HFF-Myc (cell line): ENCODE measurements around the gene RCAN2.
"Not testable (repeated sequence)": the region's sequence is repeated elsewhere in the genome, so short reads cannot be mapped to it uniquely, and the experiment has no call there.

Source experiments
- DNase-seq: peaks from one replicate; pipeline ENCODE4 v3.0.0-alpha.2; 2011; ENCODE audit warnings: low read depth; ENCODE audit errors: extremely low read depth
- H3K4me3 ChIP-seq: replicated peaks from 2 replicates; pipeline ENCODE4 v1.5.1; 2011; ENCODE audit warnings: low read depth, mild to moderate bottlenecking, control low read depth, low read length
- TF ChIP-seq, protein P1 (sequence below): IDR thresholded peaks from 2 replicates; pipeline ENCODE4 v1.5.1; 2012; ENCODE audit warnings: mild to moderate bottlenecking, low read depth, low read length, control low read depth; ENCODE audit errors: missing control alignments

RCAN2 gene

DNA sequence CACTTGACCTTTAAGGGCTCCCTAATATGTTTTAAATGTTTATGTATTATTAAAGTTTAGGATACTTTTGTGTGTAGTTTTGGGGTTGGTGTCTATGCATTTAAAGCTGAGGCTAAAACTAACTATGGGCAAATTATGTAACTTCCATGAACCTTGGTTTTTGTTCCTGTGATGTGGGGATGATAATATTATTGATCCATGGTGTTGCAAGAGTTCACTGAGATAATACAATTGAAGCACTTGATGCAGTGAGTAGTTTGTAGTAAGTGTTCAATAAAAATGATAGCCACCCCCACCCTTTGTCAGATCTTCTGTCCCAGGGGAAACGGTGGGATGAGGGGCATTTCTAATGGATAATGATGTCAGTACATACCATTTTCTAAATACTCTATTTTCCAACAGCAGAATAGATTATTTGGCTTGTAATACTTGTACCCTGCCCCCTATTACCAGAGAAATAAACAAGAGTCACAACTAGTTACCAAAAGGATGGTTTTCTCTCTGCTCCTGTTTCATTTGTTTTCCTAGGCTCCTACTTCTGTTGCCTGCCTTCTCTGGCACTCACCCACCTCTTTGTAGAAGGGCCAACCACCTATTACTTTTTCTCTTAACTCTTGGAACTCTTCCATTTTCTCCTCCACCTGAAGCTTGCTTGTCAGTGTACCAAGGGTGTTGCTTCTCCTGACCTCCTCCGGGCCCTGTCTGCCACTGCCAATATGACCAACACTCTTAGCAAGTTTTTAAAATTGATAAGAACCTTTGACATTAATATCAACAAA lies 97.9 kb downstream of the RCAN2 start:
- TF ChIP-seq, protein P1, sequence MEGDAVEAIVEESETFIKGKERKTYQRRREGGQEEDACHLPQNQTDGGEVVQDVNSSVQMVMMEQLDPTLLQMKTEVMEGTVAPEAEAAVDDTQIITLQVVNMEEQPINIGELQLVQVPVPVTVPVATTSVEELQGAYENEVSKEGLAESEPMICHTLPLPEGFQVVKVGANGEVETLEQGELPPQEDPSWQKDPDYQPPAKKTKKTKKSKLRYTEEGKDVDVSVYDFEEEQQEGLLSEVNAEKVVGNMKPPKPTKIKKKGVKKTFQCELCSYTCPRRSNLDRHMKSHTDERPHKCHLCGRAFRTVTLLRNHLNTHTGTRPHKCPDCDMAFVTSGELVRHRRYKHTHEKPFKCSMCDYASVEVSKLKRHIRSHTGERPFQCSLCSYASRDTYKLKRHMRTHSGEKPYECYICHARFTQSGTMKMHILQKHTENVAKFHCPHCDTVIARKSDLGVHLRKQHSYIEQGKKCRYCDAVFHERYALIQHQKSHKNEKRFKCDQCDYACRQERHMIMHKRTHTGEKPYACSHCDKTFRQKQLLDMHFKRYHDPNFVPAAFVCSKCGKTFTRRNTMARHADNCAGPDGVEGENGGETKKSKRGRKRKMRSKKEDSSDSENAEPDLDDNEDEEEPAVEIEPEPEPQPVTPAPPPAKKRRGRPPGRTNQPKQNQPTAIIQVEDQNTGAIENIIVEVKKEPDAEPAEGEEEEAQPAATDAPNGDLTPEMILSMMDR, result no peak
- no peak for DNase-seq
- no peak overlapping the region for H3K4me3 ChIP-seq

DNA sequence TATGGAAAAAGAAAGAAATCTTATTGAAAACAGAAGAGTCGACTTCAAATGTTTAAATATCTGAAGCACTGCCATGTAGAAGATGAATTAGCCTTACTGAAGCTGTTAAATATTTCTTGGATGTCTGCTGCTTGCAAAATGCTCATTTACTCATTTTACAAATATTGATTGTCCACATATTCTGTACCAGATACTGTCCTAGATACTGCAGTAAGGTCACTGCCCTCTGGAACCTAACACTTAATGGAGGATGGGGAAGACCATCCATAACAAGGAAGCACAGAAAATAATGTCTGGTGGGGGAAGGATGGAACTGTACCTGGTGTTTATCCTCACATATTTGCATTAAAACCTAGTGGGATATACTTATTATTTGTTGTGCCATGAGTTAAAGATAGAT lies 99.0 kb downstream of the RCAN2 start:
- no peak overlapping the region for H3K4me3 ChIP-seq
- TF ChIP-seq, protein P1, result no peak
- no peak for DNase-seq

DNA sequence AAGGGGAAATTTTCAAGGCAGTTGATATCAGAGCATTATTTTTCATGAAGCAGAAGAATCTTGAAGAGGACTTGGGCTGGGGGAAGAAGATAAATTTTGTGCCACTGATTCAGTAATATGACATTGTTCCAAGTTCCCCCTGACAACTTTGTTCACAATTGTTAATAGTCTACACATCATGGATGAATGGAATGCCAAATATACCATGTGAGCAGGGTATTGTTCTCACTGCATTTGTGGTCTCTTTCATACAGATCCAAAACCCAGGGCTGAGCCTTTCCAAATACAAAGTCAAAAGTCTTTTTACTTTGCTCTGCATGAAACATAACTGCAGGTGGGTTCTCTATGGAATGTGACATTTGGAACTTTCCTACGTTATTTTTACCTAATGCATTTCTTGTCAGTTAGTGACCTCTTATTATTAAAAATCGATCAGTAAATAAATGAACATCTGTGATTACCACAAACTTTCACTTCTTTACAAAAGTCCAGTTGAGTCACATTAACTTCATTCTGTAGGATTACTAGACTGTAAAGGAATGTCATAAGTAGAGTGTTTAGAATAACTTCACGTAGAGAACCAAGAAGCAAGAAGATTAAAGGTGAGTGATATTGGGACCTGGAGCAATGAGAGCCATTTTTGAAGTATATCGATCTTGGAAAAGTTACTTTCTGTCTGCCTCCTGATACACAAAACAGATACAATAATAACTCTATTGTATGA lies 100.9 kb downstream of the RCAN2 start:
- TF ChIP-seq, protein P1, result no peak
- no peak overlapping the region for H3K4me3 ChIP-seq
- no peak for DNase-seq

DNA sequence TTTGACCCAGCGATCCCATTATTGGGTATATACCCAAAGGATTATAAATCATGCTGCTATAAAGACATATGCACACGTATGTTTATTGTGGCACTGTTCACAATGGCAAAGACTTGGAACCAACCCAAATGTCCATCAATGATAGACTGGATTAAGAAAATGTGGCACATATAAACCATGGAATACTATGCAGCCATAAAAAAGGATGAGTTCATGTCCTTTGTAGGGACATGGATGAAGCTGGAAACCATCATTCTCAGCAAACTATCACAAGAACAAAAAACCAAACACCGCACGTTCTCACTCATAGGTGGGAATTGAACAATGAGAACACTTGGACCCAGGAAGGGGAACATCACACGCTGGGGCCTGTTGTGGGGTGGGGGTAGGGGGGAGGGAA lies 103.5 kb downstream of the RCAN2 start:
- not testable (repeated sequence) for DNase-seq, H3K4me3 ChIP-seq

DNA sequence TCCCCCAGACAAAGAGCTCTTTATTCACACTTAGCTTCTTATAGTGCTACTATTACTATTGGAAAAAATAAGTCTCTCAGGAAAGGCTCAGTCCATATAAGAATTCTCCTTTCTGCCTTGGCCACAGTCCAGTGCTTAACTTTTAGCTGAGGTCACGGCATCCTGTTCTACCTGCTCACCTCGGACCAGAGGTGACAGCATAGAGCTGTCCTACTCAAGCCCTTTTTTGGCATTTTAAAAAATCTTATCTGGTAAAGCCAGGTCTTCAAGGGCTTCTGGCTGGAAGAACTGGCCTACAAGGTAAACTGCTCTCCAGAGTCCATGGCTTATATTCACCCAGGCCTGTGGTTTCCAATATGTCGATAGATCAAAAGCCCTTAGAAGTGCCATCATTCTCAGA lies 109.7 kb downstream of the RCAN2 start:
- TF ChIP-seq, protein P1, result no peak
- no peak for DNase-seq
- no peak overlapping the region for H3K4me3 ChIP-seq

DNA sequence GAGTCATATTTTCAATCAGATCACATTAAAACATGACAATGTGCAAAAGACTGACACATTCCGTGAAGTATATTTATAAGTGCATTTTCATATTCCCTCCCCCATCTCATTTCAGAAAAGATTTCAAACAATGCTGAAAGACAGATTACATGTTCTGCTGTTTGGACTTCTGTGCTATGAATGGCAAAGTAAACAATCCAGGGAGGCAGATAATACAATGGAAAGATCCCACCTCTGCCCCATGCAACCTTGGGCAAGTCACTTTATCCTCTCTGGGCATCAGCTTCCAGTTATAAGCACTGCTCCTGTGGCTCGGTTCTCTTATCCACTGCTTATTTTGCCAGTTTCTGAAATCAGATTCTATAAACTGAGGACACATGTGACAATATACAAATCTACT lies 110.2 kb downstream of the RCAN2 start:
- no peak overlapping the region for H3K4me3 ChIP-seq
- TF ChIP-seq, protein P1, result no peak
- no peak for DNase-seq

DNA sequence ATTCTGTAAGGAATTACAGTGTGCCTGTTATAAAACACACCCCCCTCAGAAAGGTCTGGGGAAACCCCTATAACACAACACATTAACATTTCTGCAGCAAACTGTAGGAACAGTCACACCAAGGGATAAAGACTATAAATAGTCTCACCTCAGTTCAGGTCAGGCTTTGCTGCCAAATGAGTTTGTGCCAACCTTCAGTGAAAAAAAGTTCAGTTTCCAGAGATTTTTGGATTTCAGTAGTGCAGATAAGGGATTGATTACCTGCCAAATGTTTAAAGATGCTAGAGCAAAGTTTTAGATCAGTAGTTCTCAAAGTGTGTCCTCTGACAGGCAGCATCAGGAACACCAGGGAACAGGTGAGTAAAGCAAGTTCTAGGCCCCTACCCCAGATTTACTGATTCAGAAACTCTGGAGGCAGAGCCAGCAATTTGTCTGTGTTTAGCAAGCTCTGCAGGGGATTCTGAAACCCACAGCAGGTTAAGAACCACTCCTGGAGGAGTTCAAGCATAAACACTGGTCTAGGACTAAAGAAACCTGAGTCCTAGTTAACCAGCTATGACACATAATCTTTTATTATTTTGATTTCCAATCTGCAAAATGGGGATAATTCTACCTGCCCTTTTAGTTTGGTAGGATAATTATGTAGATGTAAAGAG lies 111.0 kb downstream of the RCAN2 start:
- DNase-seq, result no peak
- TF ChIP-seq, protein P1, result no peak
- no peak overlapping the region for H3K4me3 ChIP-seq
